ENCODE measurements around the gene AGFG1.
A peak's percentile ranks its signal among the peaks of the same experiment; 100 is the strongest.

The AGFG1 gene, protein sequence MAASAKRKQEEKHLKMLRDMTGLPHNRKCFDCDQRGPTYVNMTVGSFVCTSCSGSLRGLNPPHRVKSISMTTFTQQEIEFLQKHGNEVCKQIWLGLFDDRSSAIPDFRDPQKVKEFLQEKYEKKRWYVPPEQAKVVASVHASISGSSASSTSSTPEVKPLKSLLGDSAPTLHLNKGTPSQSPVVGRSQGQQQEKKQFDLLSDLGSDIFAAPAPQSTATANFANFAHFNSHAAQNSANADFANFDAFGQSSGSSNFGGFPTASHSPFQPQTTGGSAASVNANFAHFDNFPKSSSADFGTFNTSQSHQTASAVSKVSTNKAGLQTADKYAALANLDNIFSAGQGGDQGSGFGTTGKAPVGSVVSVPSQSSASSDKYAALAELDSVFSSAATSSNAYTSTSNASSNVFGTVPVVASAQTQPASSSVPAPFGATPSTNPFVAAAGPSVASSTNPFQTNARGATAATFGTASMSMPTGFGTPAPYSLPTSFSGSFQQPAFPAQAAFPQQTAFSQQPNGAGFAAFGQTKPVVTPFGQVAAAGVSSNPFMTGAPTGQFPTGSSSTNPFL

DNA sequence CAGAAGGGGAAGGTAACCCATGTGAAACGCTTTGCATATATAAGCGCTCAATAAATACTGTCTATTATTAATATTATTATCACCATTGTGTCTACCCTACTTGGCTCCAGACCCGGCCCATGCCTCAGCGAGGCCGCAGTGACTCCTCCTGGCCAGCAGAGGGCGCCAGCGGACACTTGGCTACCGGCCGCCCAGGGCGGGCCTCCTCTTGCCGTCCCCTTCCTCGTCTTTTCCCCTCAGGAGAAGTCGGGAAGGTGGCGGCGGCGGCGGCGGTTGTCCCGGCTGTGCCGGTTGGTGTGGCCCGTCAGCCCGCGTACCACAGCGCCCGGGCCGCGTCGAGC, at the start of gene AGFG1:
Gene AGFG1 (plus strand): TSS at position 233 of the 341 bp plus-strand sequence. CDS start 266 bp downstream, outside the sequence.
- peak; percentile 90 to 91 for DNase-seq

DNA sequence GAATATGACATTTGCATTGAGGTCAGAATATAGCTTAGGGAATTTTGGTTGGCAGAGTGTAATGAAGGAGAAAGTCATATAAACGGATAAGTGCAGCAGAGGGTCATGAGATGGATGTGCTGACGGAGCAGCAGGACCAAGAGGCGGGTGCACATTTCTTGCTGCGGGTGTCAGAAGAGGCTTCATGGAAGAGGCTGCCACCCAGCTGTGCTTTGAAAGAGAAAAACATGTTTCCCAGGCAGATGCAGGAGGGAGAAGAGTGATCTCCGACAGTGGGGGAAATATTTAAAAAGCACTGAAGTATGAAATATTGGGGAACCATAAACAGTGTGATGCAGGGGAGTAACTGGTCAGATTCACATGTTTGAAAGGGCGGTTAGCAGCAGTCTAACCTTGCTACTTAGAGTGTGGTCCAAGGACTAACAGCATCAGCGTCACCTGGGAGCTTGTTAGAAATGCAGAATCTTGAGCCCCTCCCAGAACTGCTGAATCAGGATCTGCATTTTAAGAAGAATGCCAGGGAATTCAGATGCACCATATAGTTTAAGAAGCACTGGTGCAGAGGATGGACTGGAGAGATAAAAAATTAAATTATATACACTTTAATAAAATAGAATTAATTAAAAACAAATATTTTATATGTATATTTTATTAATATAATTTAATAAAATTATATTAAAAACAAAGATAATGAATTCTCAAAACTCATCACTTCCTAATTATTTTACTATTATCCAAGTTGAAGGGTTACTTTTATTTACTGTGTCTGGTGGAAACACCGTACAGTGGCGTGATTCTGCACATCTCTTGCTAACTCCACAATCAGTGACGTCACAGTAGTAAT, 48.1 kb upstream of the AGFG1 start:
- no peak for DNase-seq

DNA sequence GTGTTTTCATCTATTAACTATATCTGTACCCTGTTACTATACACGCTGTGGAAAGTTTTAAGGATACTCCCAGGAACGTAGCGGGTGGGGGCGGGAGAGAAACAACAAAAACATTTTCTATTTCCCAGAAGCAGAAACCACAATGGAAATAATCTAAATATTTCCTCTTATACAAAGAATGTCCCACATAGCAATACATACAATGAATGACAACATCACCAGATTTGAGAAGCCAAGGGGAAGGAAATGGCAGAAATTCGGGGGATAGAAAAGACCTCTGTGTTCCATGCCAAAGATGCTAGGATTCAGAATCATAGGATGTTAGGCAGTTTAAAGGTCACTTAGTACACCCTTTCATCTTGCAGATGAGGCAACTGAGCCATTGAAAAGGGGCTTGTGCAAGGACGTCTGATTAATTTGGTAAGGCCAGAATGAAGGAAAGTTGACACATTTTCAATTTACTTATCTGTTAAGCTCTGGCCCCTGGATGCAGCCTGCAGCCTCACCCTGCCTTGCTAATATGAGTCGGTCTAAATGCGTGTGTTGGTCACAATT, 43.1 kb upstream of the AGFG1 start:
- DNase-seq = no peak

DNA sequence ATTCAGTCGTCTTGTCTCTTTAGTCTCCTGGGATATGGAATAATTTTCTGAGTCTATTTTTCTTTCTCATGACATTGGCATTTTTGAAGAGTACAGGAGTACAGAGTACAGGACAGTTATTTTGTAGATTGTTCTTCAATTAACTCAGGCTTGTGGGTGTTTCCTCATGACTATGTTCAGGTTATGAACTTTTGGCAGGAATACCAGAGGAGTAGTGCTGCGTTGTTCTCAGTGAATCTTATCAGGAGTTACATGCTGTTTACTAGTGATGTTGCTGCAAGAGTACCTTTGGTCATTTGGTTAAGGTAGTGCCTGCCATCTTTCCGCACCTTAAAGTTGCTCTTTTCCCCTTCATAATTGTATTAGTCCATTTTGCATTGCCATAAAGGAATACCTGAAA, 41.3 kb upstream of the AGFG1 start:
- DNase-seq = no peak

DNA sequence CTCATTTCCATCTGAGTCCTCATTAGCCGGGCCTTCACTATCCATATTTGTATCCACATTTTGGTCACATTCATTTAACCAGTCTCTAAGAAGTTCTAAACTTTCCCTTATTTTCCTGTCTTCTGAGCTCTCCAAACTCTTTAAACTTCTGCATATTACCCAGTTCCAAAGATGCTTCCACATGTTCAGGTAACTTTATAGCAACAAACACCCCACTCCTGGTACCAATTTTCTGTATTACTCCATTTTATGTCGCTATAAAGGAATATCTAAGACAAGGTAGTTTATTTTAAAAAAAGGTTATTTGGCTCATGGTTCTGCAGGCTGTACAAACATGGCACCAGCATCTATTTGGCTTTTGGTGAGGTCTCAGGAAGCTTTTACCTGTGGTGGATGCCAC, 38.8 kb upstream of the AGFG1 start:
- no peak for DNase-seq

DNA sequence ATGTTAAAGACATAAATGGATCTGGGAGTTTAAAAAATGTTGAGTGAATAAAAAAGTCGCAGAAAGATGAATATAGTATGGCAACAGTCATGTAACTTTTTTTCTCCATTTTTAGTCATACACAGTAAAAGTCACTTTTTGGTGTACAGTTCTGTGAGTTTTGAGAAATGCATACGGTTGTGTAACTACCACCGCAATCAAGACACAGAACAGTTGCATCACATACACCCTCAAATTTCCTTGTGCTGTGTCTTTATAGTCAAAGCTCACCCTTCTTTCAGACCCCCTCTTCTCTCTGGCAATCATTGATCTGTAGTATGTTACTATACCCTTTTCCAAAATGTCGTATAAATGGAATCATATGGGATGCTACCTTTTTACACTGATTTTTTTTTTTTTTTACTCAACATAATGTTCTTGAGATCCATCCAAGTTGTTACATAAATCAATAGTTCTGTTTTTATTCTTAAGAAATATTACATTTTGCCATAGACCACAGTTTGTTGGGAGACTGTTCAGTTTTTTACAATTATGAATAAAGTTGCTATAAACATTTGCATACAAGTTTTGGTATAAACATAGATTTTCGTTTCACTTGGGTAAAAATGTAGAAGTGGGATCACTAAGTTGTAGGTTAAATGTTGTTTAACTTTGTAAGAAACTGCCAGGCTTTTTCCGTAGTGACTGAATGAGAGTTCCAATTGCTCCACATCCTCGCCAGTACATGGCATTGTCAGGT, 35.4 kb upstream of the AGFG1 start:
- DNase-seq = no peak

DNA sequence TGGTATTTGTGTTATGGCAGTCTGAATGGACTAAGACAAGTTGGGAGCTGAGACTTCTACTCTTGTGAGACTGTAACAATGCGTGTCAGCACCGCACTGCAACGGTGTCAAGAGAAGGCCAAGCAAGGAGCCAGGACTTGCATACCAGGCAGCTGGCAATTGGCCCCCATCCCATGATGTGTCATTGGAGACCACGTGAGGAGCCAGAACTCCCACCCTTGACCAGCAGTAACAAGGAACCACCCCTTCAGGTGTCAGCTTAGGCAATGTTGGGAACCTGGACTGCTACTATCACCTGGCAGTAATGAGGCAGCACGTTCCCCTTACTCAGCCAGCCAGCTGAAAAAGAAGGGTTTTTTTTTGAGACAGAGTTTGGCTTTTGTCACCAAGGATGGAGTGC, 32.7 kb upstream of the AGFG1 start:
- DNase-seq = no peak

DNA sequence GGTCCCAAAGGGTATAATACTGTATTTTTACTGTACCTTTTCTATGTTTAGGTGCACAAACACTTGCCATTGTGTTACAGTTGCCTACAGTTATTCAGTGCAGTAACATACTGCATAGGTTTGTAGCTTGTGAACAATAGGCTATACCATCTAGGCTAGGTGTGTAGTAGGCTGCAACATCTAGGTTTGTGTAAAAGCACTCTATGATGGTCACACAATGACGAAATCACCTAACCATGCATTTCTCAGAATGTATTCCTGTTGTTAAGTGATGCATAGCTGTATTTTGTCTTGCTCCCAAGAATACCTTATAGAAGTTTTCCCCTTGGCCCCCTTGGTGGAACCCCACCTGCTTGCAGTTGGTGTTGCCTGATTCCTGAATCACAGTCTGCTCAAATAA, 29.3 kb upstream of the AGFG1 start:
- no peak for DNase-seq

DNA sequence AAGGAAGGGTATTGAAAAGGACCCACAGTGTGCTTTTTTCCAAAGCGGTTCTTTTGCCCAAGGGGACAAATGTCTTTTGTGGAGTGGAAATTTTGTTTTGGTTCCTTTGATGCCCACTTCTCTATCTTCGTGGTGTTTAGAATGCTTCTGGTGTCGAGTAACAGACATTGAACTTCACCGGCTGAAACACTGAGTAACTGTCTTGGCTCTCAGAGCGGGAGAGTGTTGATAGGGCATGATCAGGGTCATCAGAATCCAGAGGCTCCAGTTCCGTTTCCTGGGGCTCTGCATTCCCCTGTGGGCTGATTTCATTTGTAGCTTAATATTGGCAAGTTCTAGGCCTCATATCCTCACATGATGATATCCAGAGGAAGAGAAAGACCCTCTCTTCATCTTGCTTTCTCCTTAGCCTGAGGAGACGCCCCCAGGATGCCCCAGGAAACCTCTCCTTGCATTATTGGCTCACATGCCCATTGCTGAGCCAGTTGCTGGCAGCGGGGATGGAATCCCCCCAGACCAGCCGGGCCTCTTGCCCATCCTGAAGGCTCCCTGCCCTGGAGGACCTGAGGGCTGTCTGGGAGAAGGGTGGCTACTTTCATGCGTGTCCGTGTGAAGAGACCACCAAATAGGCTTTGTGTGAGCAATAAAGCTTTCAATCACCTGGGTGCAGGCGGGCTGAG, 27.9 kb upstream of the AGFG1 start:
- DNase-seq = no peak

DNA sequence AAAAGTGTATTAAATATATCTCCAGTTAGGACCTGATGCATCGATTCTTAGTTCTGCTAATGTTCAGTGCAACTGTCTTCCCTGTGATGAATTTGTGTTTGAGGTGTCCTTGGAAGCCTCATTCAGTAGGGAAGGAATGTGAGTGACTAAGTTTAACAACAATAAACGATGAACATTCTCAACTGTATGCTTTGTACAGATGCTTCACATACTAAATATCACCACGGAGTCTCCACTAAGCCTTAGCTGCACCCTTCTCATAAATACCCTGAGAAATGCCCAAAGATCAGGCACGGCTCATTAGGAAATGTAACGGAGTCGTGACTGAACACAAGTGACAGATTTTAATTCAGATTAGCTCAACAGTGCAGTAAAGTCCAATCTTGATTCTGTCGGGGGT, 24.4 kb upstream of the AGFG1 start:
- no peak for DNase-seq

DNA sequence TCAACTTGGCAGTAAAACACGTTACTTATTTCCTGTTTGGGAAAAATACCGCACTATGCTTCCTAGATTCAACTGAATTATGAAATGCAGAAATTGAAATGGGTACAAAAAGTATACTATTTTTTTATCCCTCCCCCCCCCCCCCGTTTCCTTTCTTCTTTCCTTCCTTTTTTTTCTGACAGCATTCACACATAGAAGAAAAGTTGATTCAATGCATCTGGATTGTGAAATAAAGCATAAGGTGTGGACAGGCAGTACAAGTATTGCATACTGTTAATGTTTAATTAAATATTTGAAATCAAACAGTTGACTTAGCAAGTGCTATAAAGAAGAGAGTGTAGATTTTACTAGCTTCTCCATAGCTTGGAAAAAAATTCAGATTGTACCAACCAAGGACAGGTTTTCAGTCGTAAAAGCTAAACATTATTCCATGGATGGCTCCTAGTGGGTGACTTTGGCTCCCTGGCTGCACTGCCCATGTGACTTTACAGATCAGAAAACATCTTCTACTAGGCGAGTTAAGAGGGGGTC, 21.6 kb upstream of the AGFG1 start:
- DNase-seq = no peak

DNA sequence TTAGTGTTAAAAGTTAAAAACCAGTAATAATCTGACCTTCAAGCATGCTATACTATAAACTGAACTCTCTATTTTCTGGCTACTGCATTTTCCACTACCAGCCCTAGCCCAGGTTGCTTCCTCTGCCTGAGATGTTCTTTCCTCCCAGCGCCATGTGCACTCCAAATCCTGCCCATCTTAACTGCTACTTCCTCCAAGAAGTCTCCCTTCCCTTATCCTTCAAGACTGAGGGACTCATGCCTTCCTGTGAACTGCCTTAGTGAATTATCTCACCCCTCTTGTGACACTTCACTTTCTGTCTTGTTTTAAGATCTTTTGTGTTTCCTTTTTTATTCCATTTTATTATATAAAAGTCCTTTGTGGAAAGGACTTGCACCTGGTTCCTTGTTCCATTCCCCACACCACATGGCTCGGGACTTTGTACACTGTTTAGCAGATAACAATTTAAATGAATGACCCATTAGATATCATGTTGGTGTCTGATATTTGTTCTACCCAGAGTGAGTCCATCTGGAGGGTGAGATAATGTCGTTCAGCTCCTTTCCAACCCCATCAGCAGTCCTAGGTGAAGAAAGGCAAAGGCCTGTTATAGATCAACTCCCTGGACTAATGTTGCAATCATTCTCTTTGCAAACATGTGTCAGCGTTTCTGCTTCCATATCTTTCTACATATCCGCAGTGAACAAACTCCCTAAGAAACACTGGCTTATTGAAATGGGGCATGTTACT, 20.9 kb upstream of the AGFG1 start:
- no peak for DNase-seq

DNA sequence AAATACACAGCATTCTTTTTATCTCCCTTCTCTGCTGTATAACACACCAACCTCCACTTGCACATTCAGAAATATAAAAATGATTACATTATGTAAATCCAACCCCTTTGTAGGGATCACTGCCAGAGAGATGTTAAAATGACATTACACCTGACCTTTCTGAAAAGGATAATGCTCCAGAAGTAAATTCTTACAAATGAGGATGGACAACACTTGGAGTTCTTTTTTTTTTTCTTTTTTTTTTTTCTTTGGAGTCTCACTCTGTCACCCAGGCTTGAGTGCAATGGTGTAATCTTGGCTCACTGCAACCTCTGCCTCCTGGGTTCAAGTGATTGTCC, 20.3 kb upstream of the AGFG1 start:
- no peak for DNase-seq

DNA sequence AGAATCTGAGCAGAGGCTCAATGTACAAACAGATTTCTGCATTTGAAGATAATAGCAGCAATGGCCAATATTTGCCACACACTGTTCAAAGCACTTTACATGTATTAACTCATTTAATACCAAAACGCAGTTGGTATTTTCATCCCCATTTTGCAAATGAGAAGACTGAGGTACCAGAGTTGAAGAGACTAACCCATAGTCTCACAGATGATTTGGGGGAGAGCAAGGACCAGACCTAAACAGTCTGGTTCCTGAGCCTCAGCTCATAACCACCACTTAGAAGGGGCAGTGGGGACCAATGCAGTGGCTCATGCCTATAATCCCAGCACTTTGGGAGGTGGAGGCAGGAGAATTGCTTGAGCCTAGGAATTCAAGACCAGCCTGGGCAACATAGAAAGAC, 18.1 kb upstream of the AGFG1 start:
- no peak for DNase-seq

DNA sequence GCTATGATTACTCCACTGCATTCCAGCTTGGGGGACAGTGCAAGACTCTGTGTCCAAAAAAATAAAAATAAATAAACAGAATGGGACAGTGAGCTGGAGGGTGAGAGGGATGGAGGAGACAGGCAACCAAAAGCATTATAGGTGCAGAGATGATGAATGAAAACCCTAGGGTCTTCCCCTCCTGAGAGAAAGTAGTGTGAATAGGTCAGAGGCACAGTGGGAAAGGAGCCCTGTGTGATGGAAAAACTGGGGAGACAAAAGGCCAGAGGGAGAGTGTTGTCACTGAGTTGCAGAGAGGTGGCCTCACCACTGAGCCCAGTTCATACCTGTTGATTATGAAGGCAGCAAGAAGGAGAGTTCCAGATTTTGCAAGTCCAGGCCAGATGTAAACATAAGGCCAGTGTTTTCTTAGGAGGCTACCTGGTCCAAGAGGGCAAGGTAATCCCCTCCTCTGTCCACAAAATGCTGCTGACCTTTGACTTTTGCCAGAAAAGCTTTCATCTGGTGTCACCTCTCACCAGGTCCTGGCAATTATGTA, 17.6 kb upstream of the AGFG1 start:
- no peak for DNase-seq

DNA sequence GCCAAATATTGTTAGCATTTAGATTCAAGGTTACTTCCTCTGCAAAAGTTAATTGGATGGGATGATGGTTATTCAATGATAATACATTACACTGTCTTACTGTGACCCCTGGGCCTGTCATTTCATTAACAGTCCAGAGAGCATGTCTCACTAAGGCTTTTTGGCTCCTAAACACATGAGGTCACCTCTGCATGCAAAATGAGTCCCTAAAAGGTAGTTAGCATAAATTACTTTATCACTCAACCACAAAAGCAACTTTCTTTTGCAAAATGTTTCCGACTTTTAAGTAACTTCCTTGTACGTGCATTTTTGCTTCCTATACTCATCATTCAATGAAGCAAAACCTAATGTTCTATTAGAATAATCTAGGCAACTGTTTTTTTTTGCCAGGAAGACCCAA, 16.8 kb upstream of the AGFG1 start:
- no peak for DNase-seq

DNA sequence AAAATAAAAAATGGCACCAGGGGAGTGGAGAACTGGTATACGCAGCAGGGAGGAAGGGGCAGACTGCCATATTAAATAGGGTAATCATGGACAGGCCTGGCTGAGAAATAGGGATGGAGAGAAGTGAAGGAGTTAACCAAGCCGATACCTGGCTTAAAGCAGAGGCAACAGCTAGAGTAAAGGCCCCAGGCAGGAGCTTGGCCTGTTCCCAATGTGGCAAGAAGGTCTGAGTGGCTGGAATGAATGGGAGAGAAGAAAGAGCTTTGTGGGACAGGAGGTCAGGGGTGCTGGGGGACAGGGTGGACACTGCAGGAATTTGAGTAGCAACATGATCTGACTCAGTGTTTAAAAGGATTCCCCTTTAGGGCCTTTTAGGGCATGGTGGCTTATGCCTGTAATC, 15.9 kb upstream of the AGFG1 start:
- no peak for DNase-seq

DNA sequence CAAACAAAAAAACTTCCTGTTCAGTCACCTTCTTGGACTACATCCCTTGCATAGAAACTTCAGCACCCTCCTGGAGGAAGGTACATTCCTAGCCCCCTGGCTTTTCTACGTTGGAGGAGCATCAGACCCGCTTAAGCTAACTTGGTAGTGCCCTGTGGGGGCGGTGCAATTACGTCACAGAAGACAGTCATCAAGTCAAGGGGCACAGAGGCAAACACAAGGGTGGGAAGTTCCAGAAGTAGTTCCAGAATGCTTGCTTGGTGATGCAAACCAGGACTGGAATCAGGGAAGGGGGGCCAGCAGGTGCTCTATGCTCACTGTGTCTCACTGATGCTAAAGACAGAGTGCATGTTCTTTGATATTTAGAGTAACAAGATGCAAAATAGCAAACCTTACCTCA, 15.2 kb upstream of the AGFG1 start:
- DNase-seq = peak; percentile 36 to 40

DNA sequence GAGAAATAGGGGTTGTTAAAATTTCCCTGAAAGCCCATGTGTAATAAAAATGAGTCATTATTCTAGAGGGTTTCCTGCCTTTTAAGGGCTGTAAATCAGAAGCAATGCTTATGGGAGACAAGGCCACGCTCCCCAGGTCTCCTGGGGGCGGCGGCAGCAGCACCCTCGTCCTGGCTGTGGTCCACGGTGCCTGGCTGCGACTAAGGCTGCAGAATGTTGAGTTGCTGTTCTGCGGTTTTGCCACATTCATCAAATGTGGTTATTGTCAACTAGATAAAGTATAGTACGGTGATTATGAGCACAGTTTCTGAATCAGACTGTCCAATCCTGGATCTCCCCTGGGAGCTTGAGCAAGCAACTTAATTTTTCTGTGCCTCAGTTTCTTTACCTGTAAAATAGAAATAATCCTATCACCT, 11.9 kb upstream of the AGFG1 start:
- peak; percentile 73 to 78 for DNase-seq

DNA sequence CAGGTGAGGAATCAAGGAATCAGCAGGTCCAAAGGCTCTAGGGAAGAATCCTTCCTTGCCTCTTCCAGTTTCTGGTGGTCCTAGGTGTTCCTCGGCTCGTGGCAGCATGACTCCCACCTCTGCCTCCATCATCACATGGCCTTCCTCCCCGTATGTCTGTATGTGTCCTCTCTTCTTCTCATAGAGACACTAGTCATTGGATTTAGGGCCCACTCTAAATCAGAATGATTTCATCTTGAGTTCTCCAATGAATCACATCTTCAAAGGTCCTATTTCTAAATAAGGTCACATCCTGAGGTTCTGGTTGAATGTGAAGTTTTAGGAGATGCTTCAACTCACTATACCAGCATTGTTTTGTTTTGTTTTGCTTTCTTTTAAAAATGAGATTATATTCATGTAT, 11.1 kb upstream of the AGFG1 start:
- DNase-seq = no peak

DNA sequence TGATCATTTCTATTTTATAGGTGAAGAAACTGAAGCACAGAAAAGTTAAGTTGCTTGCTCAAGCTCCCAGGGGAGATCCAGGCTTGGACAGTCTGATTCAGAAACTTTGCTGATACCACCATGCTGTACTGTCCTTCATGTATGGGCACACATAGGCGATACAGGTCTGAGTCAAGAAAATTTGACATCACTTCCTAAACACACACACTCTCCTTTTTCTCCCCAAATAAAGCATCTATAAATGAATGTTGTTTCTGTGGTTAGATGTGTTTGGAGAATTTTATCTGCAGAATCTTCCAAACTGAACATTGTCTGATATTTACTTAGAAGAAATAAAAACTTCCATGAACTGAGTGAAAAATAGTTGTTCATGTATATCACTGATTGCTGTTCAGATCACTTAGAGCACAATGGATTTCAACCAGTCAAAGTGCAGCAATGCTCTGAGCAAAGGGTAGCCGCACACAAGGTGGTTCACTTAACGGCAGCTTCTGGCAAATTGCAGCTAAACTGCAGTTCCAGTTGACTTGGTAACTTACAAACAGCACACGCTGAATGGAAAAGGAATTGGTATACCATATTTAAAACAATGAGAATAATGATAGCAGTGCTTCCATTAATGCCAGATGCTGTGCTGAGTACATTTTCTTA, 10.0 kb upstream of the AGFG1 start:
- peak in 1 of 2 donors; percentile 29 for DNase-seq

All from stimulated activated CD4-positive, alpha-beta T cell treated with anti-CD3 and anti-CD28 coated beads, Interleukin-2, amount 100 ng/mL, for 24 hours (primary cell).